HG03439 (cell line): ENCODE data around the gene LNX1.

Experiments
- ATAC-seq: cut with Tn5 transposase; IDR thresholded peaks from one replicate; pipeline ENCODE4 v1.9.1; 2021; ENCODE audit warnings: mild to moderate bottlenecking, moderate library complexity; ENCODE audit not compliant: unreplicated experiment

LNX1 gene

DNA sequence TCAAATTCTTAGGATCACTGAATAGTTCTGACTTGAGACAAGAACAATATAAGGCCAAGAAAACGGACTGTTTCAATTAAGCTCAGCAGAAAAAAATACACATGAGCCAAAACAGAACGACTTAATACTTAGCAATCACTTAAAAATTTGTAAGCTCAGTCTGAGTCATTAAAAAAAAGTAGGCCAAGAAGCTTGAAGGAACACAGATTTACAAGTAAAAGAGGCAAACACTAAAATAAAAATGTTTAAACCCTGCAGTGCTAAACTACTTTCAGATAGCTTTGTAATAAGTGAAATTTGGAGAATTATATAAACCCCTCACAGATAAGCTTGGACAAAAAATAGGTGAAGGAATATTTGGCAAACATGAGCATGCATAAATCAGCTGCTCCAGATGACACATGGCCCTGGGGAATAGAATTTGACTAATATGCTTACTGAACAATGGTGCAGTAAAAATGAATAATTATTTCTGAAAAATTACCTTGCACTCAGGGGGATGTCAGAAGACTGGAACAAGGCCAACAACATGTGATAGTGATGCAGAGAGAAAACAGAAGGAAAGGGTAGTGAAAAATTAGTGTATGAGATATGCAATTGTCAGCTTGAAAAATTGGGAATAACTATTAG lies 49.6 kb downstream of the LNX1 start:
- ATAC-seq, result no peak

DNA sequence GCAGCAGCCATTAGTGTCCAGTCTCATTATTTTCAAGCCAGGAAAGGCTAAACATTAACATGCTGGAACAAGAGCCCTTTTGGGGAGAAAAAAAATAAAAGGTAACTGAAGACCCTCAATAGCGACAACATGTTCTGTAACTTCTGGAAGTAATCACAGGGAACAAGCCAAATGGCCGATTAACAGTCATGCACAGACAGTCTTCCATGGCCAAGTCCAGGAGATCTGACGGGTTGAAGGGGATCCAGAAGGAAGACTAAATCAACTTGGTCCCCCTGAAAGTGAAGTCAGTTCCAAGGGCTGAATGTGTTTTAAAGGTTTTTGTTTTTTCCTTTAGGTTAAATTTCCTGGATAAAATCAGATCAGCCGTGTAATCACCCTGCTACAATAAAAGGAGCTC lies 52.5 kb downstream of the LNX1 start:
- no peak for ATAC-seq

DNA sequence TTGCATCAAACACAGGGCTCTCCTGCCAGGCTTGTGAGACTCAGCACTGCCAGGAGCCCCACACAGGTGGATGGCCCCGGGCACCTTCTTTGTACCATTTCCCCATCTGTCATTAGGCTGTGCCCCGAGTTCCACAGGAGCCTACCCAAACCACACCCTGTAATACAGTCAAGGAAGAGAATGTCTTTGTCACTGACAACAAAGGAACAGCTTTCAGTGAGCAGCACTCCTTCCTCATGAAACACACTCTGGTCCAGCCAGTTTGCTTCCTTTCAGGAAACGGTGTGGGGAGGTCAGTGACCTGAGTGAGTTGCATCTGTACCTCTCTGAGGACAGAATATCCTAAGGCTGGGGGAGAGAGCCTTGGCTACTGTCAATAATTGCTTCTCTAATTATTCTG lies 53.7 kb downstream of the LNX1 start:
- ATAC-seq, result no peak

DNA sequence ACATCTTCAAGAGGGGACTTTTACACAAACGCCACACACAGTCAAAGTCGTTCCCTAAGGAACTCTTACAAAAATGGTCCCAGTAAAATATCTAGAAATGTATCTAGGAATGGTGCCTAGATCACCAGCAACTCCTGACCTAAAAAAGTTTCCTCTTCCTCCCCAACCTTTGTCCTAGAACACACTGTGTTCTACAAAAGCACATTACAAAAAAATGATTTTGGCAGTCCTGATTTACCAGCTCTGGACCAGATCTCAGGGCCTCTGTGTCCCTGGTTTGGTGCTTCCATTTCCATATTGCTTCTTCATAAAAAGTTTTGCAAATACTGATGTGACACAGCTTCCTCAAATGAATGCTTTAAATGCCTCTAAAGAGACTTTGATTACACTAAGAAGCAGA lies 55.0 kb downstream of the LNX1 start:
- no peak for ATAC-seq

DNA sequence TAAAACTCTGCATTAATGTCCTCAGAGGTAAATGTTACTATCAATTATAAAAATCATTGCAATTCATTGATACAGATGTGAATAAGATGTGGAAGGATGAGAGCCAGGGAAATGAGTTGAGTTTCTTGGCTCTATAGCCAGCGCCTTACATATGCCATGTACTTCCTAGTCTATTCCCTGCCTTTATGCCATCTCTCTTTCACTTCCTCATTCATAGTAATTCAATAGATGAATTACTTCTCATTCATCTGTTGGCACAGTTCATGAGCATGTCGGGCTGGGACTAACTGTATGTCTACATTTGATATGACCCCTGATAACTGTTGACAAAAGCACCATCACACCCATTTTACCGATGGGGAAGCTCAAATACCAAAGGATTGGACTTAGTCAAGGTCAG lies 55.7 kb downstream of the LNX1 start:
- no peak for ATAC-seq

DNA sequence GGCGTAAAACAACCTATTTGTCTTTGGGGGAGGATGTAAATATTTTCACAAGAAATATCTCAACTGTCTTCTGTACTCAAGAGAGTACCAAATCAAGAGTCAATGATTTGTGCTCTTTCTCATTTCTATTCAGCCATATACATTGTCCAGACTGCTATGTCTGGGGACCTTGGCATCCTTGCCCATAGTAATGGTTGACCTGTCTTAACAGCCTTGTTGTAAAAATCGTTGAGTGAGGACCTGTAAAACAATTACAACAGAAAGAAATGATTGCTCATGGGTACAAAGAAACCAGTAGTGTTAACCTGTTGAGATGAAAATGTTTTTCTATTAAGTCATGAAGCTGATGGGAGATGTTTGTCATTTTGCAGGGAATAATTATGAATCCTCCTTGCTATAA lies 56.6 kb downstream of the LNX1 start:
- ATAC-seq, result no peak

DNA sequence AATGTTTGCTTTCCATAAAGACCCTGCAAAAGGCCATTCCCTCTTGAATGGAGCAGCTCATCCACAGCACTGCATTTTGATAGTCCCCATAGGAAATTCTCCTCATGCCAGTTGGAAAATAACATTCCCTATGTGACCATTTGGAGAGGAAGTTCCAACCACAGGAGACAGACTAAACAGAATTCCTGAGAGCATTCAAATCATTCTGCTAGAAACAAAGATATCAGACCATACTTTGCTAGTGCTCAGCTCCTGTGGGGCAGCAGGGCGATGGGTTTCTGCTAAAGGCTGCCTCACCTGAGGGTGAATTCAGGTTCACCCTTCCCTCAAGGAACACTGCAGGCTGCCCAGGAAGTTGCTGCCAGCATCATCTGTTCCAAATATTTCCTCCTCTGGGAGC lies 58.8 kb downstream of the LNX1 start:
- no peak for ATAC-seq

DNA sequence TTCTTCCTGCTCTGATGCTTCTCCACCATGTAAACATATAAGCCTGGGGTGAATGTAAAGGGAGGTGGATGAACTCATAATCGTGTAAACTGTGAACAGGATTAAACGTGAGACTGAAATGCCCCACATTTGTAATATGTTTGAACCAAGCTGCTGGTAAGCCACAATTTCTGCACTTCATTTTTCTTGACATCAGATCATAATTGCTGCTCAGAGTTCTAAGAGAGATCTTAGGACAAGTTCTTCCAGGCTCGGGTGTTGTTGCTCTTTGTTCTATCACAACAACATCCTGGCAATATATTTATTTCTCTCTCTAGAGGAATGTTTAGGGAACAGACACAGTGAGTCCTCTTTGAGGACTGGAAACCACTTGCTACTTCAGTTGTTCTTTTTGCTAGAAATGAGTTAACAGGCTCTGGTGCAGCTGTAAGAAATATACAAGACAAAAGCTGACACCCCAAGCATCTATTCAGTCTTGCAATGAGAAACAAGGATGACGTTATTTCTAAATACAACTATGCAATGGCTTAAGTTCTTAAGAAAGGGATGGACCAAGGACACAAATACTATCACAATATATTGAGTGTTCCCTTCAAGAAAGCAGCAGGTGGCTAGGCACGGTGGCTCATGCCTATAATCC lies 59.6 kb downstream of the LNX1 start:
- ATAC-seq, result no peak

DNA sequence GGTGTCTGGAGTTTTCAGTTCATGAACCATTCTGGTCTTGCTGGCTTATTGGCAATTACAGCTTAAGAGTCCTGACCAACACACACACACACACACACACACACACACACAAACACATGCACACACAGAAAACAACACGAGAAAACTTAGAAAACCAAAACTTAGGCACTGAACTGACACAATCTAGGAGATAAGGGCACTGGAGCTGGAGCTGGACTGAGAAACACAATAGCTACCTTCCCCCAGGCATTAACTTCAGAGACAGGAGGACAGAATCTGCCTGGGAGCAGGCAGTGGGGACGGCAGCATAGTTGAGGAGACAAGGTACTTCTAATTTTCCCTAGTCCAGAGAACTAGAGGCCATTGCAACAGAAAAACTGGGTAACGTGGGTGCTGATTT lies 62.3 kb downstream of the LNX1 start:
- no peak for ATAC-seq

DNA sequence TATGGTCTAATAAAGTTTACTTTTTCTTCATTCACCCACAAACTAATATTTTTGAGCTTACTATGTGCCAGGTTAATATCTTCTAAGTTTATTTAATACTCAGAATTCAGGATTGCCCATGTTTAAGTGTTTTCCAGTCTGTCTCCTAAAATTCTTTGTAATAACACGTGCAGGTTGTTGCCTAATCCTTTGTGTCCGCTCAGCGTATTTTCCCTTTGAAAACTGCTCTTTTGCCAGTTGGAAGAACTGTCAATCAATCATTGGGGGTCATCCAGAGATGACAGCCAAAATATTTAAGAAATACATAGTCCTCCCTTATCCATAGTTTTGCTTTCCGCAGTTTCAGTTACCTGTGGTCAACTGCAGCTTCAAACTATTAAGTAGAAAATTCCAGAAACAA lies 63.4 kb downstream of the LNX1 start:
- no peak for ATAC-seq

DNA sequence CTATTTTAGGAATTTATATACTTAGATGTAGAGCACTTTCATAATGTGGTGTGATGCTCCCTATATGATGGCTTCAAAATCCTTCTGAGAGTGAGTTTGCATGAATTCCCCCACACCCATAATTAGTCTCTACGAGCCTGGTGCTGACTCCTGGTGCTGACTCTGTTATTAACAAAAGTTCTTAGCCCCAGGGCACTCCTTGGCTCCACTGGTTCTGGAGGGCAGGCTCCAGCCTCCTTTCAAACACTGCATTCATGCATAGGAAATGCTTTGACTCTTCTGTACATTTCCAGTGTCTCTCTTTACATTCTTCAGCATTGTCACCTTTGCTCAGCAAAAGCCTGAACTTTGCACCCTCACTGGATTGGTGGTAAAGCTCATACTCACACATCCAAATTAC lies 64.0 kb downstream of the LNX1 start:
- no peak for ATAC-seq

DNA sequence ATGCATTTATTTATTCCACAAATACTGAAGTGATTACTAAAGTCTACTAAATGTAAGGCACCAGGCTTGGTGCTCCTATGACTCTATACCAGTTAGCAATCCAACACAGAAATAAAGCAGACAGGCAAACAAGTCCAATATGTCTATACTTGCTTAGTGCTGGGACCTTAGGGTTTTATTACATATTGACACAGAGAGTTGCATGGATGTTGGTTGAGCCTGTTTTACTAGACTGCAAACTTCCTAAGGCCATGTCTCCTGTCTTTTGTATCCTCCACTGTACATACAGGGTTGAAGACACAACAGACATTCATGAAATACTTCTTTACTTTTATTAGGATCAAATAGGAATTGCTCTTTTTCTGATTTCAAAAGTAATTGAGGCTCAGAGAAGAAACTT lies 69.0 kb downstream of the LNX1 start:
- ATAC-seq, result no peak

DNA sequence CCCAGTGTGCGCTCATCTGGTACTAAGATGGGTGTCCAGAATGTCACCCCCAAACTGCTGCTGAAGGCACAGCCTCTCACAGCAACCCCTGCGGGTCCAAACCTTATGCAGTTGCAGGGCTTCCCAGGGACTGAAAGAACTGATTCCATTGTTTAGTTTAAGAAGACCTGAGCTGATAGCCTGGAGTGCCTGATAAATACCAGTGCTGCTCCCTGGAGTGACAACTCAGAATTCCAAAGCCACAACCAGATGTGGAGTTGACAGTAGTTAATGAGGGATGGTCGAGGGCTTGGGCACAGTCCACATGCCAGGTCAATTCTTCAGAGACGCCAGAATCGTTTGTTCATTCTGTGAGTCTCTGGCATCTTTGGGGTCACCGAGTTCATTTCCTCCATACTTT lies 71.2 kb downstream of the LNX1 start:
- ATAC-seq, result no peak

DNA sequence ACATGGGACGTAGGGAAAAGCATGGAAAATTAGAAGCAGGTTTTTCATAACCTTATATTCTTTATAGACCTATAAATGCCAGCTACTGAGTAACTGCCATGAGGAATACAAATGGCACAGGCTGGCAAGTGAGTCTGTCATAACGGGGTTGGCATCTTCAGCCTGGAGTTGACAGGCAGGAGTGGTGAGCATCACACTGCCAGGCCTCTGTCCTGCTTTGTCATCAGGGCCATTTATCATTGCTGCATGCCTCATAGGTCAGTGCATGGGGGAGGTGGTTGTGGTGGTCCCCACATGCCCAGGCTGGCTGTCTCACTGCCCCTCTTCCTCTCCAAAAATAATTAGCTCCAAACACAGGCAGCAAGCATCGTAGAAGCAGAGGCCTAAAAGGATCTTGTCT lies 72.5 kb downstream of the LNX1 start:
- ATAC-seq, result no peak

DNA sequence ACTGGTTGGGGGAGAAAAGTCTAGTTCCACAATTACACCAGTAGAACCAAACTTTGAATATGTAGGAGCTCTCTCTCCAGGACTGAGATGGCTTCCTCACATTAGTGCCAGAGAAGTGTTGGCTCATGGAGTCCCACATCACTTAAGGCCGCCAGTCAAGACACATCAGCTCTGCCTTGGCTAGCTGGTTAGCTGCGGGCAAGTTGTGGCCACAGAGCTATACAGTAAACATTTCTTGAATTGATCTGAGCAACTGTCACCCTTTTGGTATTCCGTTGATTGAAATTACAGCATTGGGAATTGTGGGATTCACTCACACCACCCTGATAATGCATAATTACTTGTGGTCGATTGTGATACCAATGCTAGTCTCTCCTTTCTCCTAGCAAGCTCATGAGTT lies 76.2 kb downstream of the LNX1 start:
- no peak for ATAC-seq

DNA sequence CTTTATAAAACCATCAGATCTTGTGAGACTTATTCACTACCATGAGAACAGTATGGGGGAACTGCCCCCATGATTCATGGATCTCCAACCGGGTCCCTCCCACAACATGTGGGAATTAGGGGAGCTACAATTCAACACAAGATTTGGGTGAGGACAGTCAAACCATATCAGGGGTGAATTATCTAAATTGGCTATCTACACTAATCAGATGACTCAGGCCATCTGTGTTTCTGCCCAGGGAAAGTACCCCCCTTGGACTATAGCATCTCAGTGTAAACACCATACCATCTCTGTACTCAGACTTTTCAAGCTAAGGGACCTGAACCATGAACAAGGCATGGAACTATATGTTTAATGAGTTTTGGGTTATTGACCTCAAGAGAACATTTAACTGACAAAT lies 76.8 kb downstream of the LNX1 start:
- no peak for ATAC-seq

DNA sequence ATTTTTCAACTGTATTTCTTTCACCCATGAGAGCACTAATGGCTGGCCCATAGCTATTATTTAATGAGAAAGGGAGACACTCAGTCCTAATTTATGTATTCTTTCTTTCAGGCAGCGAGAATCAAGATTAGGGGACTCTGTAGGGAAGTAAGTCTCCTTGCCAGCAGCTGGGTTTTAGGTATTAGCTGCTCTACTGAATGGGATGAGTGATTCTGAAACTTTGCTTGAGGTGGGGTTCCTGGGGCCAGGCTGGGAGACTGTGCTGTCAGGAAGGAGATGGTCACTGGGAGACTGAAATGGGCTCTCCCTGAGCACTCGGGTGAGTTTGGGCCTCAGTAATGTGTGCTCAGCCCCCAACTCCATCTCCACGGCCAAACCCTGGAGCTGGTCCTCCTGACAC lies 78.7 kb downstream of the LNX1 start:
- no peak for ATAC-seq

DNA sequence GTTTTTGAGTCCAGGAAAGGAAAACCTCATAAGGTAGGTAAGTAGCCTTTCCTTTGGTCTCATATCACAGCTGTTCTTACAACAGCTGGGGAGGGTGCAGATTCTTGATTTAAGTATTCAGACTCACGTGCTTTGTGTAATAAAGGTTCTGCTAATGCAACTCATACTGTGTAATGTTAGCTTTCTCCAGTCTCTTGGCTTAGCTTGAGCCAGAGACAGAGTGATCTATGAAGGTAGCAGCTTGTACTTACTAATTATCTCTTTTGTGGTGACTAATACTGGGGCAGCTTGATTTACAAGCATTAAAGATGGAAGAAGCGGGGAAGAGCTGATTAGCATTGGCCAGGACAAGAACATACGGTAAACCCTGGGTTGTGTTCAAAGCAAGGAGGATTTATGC lies 80.3 kb downstream of the LNX1 start:
- ATAC-seq, result no peak

DNA sequence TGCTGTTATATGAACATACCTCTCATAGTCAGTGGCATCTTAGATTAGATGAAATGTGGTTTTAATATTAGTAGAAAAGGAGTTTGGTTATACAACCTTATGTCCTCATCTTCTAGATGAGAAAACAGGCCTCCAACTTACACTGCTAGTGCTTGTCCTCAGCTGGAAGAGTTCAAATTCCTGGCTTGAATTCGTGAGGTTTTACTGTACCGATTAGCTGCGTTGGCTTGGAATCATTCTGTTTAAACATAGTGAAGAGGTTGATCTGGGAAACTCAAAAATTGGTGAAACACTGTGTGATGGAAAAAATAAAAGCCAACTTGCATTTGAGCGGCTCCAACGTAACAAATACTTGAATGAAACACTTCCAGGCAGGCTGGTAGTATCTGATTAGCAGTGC lies 81.0 kb downstream of the LNX1 start:
- ATAC-seq, result no peak

DNA sequence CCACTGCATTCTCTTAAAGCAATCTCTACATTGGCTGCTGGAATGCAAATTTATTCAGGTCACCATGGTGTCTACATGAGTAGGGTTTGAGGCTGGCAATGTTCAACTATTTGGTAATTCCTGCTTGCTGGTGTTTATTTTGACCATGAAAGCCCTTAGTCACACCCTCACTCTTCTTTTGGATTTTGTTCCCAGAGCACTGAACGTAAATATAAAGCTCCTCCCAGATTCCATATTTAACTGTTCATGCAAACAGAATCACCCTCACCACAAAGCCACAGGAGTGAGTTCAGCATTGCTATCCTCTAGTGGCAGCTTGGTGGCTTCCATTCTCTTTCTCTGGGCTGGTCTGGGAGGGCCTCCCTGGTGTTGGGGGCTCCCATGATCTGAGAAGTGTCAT lies 82.8 kb downstream of the LNX1 start:
- ATAC-seq, result no peak

DNA sequence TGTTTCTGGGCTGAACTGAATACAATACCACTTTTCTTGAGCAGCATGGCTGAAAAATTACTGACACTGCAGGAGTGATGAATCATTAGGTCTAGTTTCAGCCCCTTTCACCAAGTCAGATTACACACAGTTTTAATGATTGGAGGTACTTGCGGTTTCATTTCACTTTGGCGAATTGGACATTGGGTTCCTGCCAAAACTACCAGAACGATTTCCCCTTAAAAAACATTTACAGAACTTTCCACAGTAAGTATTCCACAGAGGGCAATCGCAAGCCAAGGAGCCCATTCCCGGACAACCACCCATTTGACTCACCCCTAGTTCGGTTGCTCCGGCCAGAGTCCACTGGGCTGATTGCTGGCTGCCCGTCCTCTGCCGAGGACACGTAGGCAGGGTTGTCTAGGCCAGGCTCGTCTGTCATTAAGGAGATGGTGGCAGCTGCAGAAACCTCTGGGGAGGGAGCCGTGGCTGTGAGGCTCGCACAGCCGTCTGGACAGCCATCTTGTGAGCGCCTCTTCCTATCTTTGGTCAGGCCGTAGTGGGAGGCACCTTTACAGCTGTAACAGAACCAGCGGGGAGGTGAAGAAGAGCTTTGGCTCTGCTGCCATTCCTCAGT lies 83.5 kb downstream of the LNX1 start:
- no peak for ATAC-seq

DNA sequence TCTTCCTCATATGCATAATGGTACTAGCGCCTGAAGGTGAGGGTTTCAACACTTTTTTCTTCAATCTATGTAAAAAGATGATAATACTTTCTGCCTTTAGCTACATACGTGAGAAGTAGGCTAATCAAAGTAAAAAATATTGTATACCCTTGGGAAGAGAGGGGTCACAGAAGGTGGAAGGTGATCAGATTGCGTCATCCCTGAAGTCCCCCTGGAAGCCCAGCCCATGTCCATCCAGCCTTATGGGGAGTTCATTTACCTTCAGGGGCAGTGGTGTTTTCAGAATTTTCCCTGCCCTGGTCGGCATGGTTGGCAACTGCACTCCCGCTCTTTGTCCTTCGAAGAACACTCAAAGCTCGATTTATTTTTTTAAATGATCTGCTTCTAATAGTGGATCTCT lies 84.2 kb downstream of the LNX1 start:
- no peak for ATAC-seq

DNA sequence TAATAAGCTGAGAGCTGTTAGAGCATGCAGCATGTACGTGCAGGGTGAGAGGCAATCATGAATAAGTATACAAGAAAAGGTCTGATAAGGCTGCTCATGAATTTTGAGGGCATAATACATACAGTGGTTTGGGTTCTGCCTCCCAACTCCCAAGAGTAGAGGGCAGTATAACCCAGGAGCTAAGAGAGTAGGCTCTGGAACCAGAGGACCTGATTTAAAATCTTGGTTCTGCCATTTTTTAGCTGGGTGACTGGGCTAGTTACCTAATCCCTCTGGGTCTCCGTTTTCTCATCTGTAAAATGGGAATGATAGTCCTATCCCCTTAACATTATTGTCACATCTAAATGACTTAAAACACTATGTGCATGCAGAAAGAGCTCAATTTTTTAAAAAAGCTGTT lies 85.3 kb downstream of the LNX1 start:
- no peak for ATAC-seq
